Measurements from ENCODE around the gene APPBP2.
A peak's percentile ranks its signal among the peaks of the same experiment; 100 is the strongest.
"Not testable (repeated sequence)": the region's sequence is repeated elsewhere in the genome, so short reads cannot be mapped to it uniquely, and the experiment has no call there.

Gene APPBP2

GRCh38 chr17:60525685-60526514 lies at the start of gene APPBP2:
TSS of gene APPBP2 (minus strand) at chr17:60526242. CDS start at chr17:60525931, 311 bp downstream.
- peak; percentile 33 for DNase-seq

GRCh38 chr17:60573236-60574051 lies 47.4 kb upstream of the APPBP2 start:
- no peak for DNase-seq

- no peak for DNase-seq
These were observed 39.2 kb upstream of the APPBP2 start for GRCh38 chr17:60565233-60565632.

- no peak for DNase-seq
These were observed 37.7 kb upstream of the APPBP2 start for GRCh38 chr17:60563743-60564142.

GRCh38 chr17:60562421-60562820 lies 36.4 kb upstream of the APPBP2 start:
- no peak for DNase-seq

- no peak for DNase-seq
These were observed 34.8 kb upstream of the APPBP2 start for GRCh38 chr17:60560860-60561257.

GRCh38 chr17:60559995-60560859 lies 34.2 kb upstream of the APPBP2 start:
- DNase-seq = no peak

- DNase-seq = no peak
These were observed 33.6 kb upstream of the APPBP2 start for GRCh38 chr17:60559659-60559994.

- no peak for DNase-seq
These were observed 31.8 kb upstream of the APPBP2 start for GRCh38 chr17:60557805-60558204.

GRCh38 chr17:60555786-60556185 lies 29.7 kb upstream of the APPBP2 start:
- no peak for DNase-seq

GRCh38 chr17:60554377-60554788 lies 28.3 kb upstream of the APPBP2 start:
- DNase-seq = peak; percentile 97

- DNase-seq = not testable (repeated sequence)
These were observed 26.2 kb upstream of the APPBP2 start for GRCh38 chr17:60552255-60552654.

- no peak for DNase-seq
These were observed 22.9 kb upstream of the APPBP2 start for GRCh38 chr17:60548990-60549389.

GRCh38 chr17:60545465-60546191 lies 19.6 kb upstream of the APPBP2 start:
- no peak for DNase-seq

GRCh38 chr17:60542071-60542470 lies 16.0 kb upstream of the APPBP2 start:
- no peak for DNase-seq

- DNase-seq = no peak
These were observed 14.4 kb upstream of the APPBP2 start for GRCh38 chr17:60540460-60540859.

- DNase-seq = no peak
These were observed 13.8 kb upstream of the APPBP2 start for GRCh38 chr17:60539807-60540206.

- no peak for DNase-seq
These were observed 12.7 kb upstream of the APPBP2 start for GRCh38 chr17:60538726-60539125.

GRCh38 chr17:60535382-60536279 lies 9.6 kb upstream of the APPBP2 start:
- DNase-seq = no peak

GRCh38 chr17:60534613-60535157 lies 8.6 kb upstream of the APPBP2 start:
- DNase-seq = no peak

GRCh38 chr17:60534010-60534555 lies 8.0 kb upstream of the APPBP2 start:
- DNase-seq = no peak
